Measurements from ENCODE around the gene CD276. TPM values are rescaled to one million over a fixed set of nuclear protein-coding genes. Genes with fewer than 3 reads are reported as not detected.

Gene CD276
- total and polyA plus RNA-seq, 2 experiments from 2014 or later = 94.6 to 104 TPM

DNA sequence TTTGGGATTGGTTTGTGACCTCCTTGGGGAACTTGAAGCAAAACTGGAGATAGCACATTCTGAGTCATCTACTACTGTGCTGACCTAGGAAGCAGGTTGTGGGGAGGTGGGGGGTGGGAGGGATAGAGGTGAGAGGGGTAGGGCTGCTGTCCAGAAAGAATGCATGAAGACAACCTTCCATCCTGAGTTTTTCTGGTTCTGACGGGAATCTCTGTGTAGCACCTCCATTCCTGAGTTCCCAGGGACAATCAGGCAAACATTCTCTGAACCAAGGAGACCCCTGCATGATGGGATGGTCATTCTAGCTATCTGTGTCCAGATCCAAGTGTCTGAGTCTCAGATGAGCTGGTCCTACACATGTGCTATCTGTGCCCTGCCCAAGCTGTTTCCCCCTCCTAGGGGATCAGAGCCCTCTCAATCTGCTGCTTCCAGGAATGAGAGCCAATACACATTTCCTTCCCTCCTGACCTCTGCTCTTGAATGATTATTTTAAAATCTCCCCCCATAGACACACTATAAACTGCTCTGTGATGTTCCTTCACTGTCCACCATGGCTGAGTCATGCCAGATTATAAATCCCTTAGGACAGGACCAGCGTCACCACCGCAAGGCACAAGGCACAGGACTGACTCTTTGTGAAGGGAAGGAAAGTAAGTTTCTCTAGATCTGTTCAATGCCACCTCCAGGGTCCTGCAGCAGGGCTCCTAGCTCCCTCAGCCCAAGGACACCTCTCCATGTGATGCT lies 2.2 kb upstream of the CD276 start:
- Histone ChIP-seq H3K27ac (no peak overlapping the region), H3K9ac (no peak overlapping the region), H3K79me2 (ENCODE audit: insufficient read depth) (peaks cover 24% of the 10 kb centered on the region), H3K4me2 (ENCODE audit: unreplicated experiment) (no peak overlapping the region), H3K4me1 (ENCODE audit: insufficient read depth) (peaks cover 24% of the 10 kb centered on the region), H4K20me1 (ENCODE audit: insufficient read depth) (no peaks in the 10 kb centered on the region), H3K9me2 (ENCODE audit: insufficient read depth) (no peaks in the 10 kb centered on the region), H3K9me3 (ENCODE audit: low read depth) (no peaks in the 10 kb centered on the region), H3K27me3 (replicated peaks; ENCODE audit: insufficient read depth) (no peaks in the 10 kb centered on the region), H3K4me3 (no peak overlapping the region), H3K36me3 (ENCODE audit: low read depth) (no peaks in the 10 kb centered on the region), H2AFZ (no peak overlapping the region), H3F3A (ENCODE audit: insufficient read depth) (peaks cover 20% of the 10 kb centered on the region)
- DNase-seq = peak; percentile 52
- in situ Hi-C loops (cut with MboI) = no loop called here
- no peak for TF ChIP-seq EZH2phosphoT487 (IDR thresholded peaks at IDR 0.05; ENCODE audit: insufficient read depth, low read depth)
- TF ChIP-seq EZH2 (IDR thresholded peaks at IDR 0.05; ENCODE audit: insufficient read depth, poor library complexity, severe bottlenecking) = no peak
- 34 to 42% methylated on average over 3 of the region's 3 CpGs for whole genome bisulfite sequencing, 2 experiments (ENCODE audit: low coverage in 1 of 2, low lambda C conversion rate in 2 of 2, missing lambda C conversion rate in 2 of 2)

DNA sequence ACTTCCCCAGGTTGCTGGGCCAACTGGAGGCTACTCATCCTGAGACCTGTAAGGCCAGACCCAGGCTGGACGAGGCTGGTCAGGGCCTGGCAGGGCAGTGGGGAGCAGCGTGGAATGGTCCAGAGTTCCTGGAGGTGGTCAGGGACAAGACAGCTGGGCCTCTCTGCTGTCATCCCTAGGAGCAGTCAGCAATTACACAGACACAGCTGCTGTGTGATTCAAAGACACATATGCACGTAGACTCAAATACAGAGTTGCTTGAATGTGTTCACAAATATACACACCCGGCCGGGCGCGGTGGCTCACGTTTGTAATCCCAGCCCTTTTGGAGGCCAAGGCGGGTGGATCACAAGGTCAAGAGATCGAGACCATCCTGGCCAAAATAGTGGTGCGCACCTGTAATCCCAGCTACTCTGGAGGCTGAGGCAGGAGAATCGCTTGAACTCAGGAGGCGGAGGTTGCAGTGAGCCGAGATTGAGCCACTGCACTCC lies 1.5 kb upstream of the CD276 start:
- Histone ChIP-seq H3K9ac (no peak overlapping the region), H3K9me3 (ENCODE audit: low read depth) (no peaks in the 10 kb centered on the region), H2AFZ (no peak overlapping the region), H3F3A (ENCODE audit: insufficient read depth) (peaks cover 20% of the 10 kb centered on the region), H3K4me2 (ENCODE audit: unreplicated experiment) (no peak overlapping the region), H4K20me1 (ENCODE audit: insufficient read depth) (no peaks in the 10 kb centered on the region), H3K79me2 (ENCODE audit: insufficient read depth) (peaks cover 30% of the 10 kb centered on the region), H3K4me1 (ENCODE audit: insufficient read depth) (peaks cover 30% of the 10 kb centered on the region), H3K36me3 (ENCODE audit: low read depth) (no peaks in the 10 kb centered on the region), H3K9me2 (ENCODE audit: insufficient read depth) (no peaks in the 10 kb centered on the region), H3K27ac (no peak overlapping the region), H3K27me3 (replicated peaks; ENCODE audit: insufficient read depth) (no peaks in the 10 kb centered on the region), H3K4me3 (no peak overlapping the region)
- WGBS, 2 experiments (ENCODE audit: low coverage in 1 of 2, low lambda C conversion rate in 2 of 2, missing lambda C conversion rate in 2 of 2) = 60 to 68% methylated on average over 14 of the region's 14 CpGs
- in situ Hi-C loops (cut with MboI) = no loop called here
- no peak for DNase-seq
- TF ChIP-seq EZH2 (IDR thresholded peaks at IDR 0.05; ENCODE audit: insufficient read depth, poor library complexity, severe bottlenecking) (no peak), EZH2phosphoT487 (IDR thresholded peaks at IDR 0.05; ENCODE audit: insufficient read depth, low read depth) (no peak)

DNA sequence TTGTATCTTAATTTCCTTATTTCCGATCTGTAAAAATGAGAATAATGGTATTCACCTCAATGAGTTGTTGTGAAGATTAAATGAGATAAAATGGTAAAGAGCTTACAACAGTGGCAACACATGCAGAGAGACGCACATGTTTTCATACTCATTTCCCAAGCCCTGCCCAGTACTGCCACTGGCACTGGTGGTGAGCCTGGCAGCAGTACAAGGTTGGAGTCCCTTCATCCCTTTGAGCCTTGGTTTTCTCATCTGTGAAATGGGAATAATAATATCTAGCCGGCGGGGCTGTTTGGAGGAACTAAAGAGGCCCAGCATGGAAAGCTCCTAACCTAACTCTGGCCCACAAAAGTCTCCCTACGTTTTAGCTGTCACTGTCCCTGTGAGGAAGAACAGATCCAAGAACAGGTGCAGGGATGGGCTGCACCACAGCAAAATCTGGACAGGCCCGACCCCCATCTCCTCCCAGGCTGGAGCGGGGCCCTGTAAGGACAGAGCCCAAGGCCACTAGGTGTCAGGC lies 866 bp upstream of the CD276 start:
- 51 to 55% methylated on average over 7 of the region's 7 CpGs for WGBS, 2 experiments (ENCODE audit: low coverage in 1 of 2, low lambda C conversion rate in 2 of 2, missing lambda C conversion rate in 2 of 2)
- Histone ChIP-seq H3K27me3 (replicated peaks; ENCODE audit: insufficient read depth) (no peaks in the 10 kb centered on the region), H3K4me3 (no peak overlapping the region; the same call in 1 of the 2 replicates), H3K9ac (peak overlapping the region; percentile 97; the same call in 1 of the 2 replicates), H3K9me3 (ENCODE audit: low read depth) (no peaks in the 10 kb centered on the region), H4K20me1 (ENCODE audit: insufficient read depth) (no peaks in the 10 kb centered on the region), H3K79me2 (ENCODE audit: insufficient read depth) (peaks cover 37% of the 10 kb centered on the region), H3K4me2 (ENCODE audit: unreplicated experiment) (peak overlapping the region; percentile 84), H3K27ac (peak overlapping the region; percentile 90), H3K4me1 (ENCODE audit: insufficient read depth) (peaks cover 37% of the 10 kb centered on the region), H2AFZ (peak overlapping the region; percentile 64; the same call in 1 of the 2 replicates), H3K36me3 (ENCODE audit: low read depth) (no peaks in the 10 kb centered on the region), H3F3A (ENCODE audit: insufficient read depth) (peaks cover 21% of the 10 kb centered on the region), H3K9me2 (ENCODE audit: insufficient read depth) (no peaks in the 10 kb centered on the region)
- TF ChIP-seq EZH2 (IDR thresholded peaks at IDR 0.05; ENCODE audit: insufficient read depth, poor library complexity, severe bottlenecking) (no peak), EZH2phosphoT487 (IDR thresholded peaks at IDR 0.05; ENCODE audit: insufficient read depth, low read depth) (no peak)
- in situ Hi-C loops (cut with MboI) = no loop called here
- DNase-seq = no peak

DNA sequence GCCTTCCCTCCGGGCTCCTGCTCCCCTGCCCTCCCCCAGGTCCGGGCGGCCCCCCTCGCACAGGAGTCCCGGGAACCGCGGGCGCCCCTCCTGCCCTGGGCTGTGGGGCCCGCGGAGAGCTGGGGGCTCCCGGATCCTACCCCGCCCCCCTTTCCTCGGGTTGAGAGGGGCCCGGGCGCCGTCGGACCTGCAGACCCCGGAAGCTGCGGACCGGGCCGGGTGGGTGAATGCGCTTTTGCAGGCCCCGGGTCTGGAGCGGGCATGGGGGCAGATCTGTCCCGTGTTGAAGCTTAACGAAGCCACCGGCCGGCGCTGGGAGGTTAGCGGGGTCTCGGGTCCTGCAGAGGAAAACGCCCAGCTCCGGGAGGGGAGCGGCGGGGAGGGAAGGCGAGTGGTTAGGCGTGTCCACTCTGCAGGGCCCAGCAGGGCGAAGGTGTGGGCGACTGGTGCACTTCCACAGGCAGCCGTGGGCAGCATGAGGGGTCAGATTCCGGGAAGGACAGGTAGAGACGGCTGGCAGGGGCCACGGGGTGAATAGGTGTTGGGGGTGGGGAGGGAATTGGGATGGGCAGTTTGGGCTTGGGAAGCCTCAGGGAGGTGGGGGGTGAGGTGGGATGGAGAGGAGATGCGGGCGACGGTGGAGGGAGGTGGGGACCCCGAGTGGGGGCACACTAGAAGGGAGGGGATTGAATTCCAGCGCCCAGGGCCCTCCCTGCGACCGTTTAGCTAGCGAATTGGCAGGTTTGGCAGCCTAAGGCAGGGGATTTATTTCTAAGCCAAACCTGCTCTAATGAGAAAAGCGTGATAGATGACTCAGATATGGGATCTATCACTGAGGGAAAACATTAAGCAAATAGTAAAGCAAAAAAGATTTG lies 635 bp downstream of the CD276 start:
- H3K27me3 ChIP-seq (replicated peaks; ENCODE audit: insufficient read depth) = no peaks in the 10 kb centered on the region
- in situ Hi-C loops (cut with MboI) = no loop called here
- H3K4me3 ChIP-seq = peak overlapping the region; percentile 80
- TF ChIP-seq EZH2 (IDR thresholded peaks at IDR 0.05; ENCODE audit: insufficient read depth, poor library complexity, severe bottlenecking) (no peak), EZH2phosphoT487 (IDR thresholded peaks at IDR 0.05; ENCODE audit: insufficient read depth, low read depth) (no peak)
- H2AFZ ChIP-seq = peak overlapping the region; percentile 33
- H3K9me2 ChIP-seq (ENCODE audit: insufficient read depth) = no peaks in the 10 kb centered on the region
- 1 to 4% methylated on average over 19 to 48 of the region's 52 CpGs for WGBS, 2 experiments (ENCODE audit: low coverage in 1 of 2, low lambda C conversion rate in 2 of 2, missing lambda C conversion rate in 2 of 2)
- peak overlapping the region; percentile 90 for H3K27ac ChIP-seq
- H3K9ac ChIP-seq = peak overlapping the region; percentile 97
- H3K36me3 ChIP-seq (ENCODE audit: low read depth) = no peaks in the 10 kb centered on the region
- peak; percentile 84 for DNase-seq
- H3K4me1 ChIP-seq (ENCODE audit: insufficient read depth) = peaks cover 52% of the 10 kb centered on the region
- H3K79me2 ChIP-seq (ENCODE audit: insufficient read depth) = peaks cover 50% of the 10 kb centered on the region
- H3K4me2 ChIP-seq (ENCODE audit: unreplicated experiment) = peak overlapping the region; percentile 94
- H4K20me1 ChIP-seq (ENCODE audit: insufficient read depth) = no peaks in the 10 kb centered on the region
- no peaks in the 10 kb centered on the region for H3K9me3 ChIP-seq (ENCODE audit: low read depth)
- peaks cover 36% of the 10 kb centered on the region for H3F3A ChIP-seq (ENCODE audit: insufficient read depth)
